Effector memory CD4-positive, alpha-beta T cell (primary cell): ENCODE measurements around the gene SLC9B1.
"Not testable (repeated sequence)": the region's sequence is repeated elsewhere in the genome, so short reads cannot be mapped to it uniquely, and the experiment has no call there.

Experiments
- DNase-seq, 3 donors: peaks; one replicate each; pipeline ENCODE4 v3.0.0-alpha.2; 2020
- H3K27ac ChIP-seq: 2 replicates; pipeline ENCODE4 v1.7.0; 2013; ENCODE audit warnings: mild to moderate bottlenecking, low read length, moderate library complexity; ENCODE audit not compliant: insufficient read depth, poor library complexity, severe bottlenecking
- H3K27me3 ChIP-seq: replicated peaks from 2 replicates; pipeline ENCODE4 v1.7.0; 2013; ENCODE audit warnings: mild to moderate bottlenecking, low read length; ENCODE audit not compliant: insufficient read depth, control insufficient read depth, poor library complexity, severe bottlenecking
- H3K36me3 ChIP-seq: 2 replicates; pipeline ENCODE4 v1.7.0; 2013; ENCODE audit warnings: mild to moderate bottlenecking, low read length, moderate library complexity; ENCODE audit not compliant: control insufficient read depth, insufficient read depth
- H3K4me1 ChIP-seq: 2 replicates; pipeline ENCODE4 v1.7.0; 2013; ENCODE audit warnings: low read length, mild to moderate bottlenecking; ENCODE audit not compliant: control insufficient read depth, insufficient read depth, poor library complexity, severe bottlenecking
- H3K4me3 ChIP-seq: 2 replicates; pipeline ENCODE4 v1.7.0; 2013; ENCODE audit warnings: low read length, low read depth, mild to moderate bottlenecking; ENCODE audit not compliant: insufficient read depth, poor library complexity, severe bottlenecking
- H3K9me3 ChIP-seq: 2 replicates; pipeline ENCODE4 v1.7.0; 2013; ENCODE audit warnings: mild to moderate bottlenecking, low read length, moderate library complexity; ENCODE audit not compliant: control insufficient read depth

Gene SLC9B1

GRCh38 chr4:102959496-102959895 lies 60.0 kb downstream of the SLC9B1 start:
- DNase-seq: no peak
- no peaks in the 10 kb centered on the region for H3K4me1 ChIP-seq
- H3K27ac ChIP-seq: no peak overlapping the region
- H3K36me3 ChIP-seq: no peaks in the 10 kb centered on the region
- H3K4me3 ChIP-seq: no peak overlapping the region
- H3K9me3 ChIP-seq: no peaks in the 10 kb centered on the region
- no peaks in the 10 kb centered on the region for H3K27me3 ChIP-seq

- Histone ChIP-seq H3K4me1 (no peaks in the 10 kb centered on the region), H3K27ac (no peak overlapping the region), H3K9me3 (no peaks in the 10 kb centered on the region), H3K4me3 (no peak overlapping the region), H3K36me3 (no peaks in the 10 kb centered on the region), H3K27me3 (no peaks in the 10 kb centered on the region)
- DNase-seq: no peak
These were observed 74.4 kb downstream of the SLC9B1 start for GRCh38 chr4:102945066-102945465.

GRCh38 chr4:102938063-102938462 lies 81.4 kb downstream of the SLC9B1 start:
- H3K4me1 ChIP-seq, H3K9me3 ChIP-seq, H3K27me3 ChIP-seq, H3K36me3 ChIP-seq, H3K4me3 ChIP-seq, DNase-seq, H3K27ac ChIP-seq: not testable (repeated sequence)

- no peak for DNase-seq
- H3K27ac ChIP-seq: no peak overlapping the region
- no peaks in the 10 kb centered on the region for H3K36me3 ChIP-seq
- no peak overlapping the region for H3K4me3 ChIP-seq
- no peaks in the 10 kb centered on the region for H3K9me3 ChIP-seq
- no peaks in the 10 kb centered on the region for H3K27me3 ChIP-seq
- H3K4me1 ChIP-seq: no peaks in the 10 kb centered on the region
These were observed 83.8 kb downstream of the SLC9B1 start for GRCh38 chr4:102935716-102936115.

- H3K9me3 ChIP-seq, H3K27ac ChIP-seq, H3K36me3 ChIP-seq, H3K27me3 ChIP-seq, H3K4me3 ChIP-seq, DNase-seq, H3K4me1 ChIP-seq: not testable (repeated sequence)
These were observed 99.8 kb downstream of the SLC9B1 start for GRCh38 chr4:102919697-102920096.

GRCh38 chr4:102918859-102919258 lies 100.6 kb downstream of the SLC9B1 start:
- Histone ChIP-seq H3K9me3 (no peaks in the 10 kb centered on the region), H3K36me3 (no peaks in the 10 kb centered on the region), H3K4me3 (no peak overlapping the region), H3K27ac (no peak overlapping the region), H3K4me1 (no peaks in the 10 kb centered on the region), H3K27me3 (no peaks in the 10 kb centered on the region)
- DNase-seq: no peak

GRCh38 chr4:102901804-102902203 lies 117.7 kb downstream of the SLC9B1 start:
- H3K27me3 ChIP-seq: no peaks in the 10 kb centered on the region
- H3K36me3 ChIP-seq: no peaks in the 10 kb centered on the region
- DNase-seq: no peak
- no peak overlapping the region for H3K27ac ChIP-seq
- H3K4me3 ChIP-seq: no peak overlapping the region
- H3K4me1 ChIP-seq: no peaks in the 10 kb centered on the region
- no peaks in the 10 kb centered on the region for H3K9me3 ChIP-seq

- not testable (repeated sequence) for H3K36me3 ChIP-seq, H3K4me3 ChIP-seq, H3K27me3 ChIP-seq
These were observed 121.9 kb downstream of the SLC9B1 start for GRCh38 chr4:102897610-102898009.

GRCh38 chr4:102896547-102896946 lies 123.0 kb downstream of the SLC9B1 start:
- H3K36me3 ChIP-seq, H3K4me3 ChIP-seq, H3K27ac ChIP-seq, H3K4me1 ChIP-seq, H3K9me3 ChIP-seq, H3K27me3 ChIP-seq, DNase-seq: not testable (repeated sequence)

More at GRCh38 chr4:102897610-102898009, 121.9 kb downstream of the SLC9B1 start:
- not testable (repeated sequence) for H3K4me1 ChIP-seq, DNase-seq, H3K9me3 ChIP-seq, H3K27ac ChIP-seq

GRCh38 chr4:102889866-102890265 lies 129.6 kb downstream of the SLC9B1 start:
- H3K4me1 ChIP-seq, DNase-seq: not testable (repeated sequence)

GRCh38 chr4:102888570-102888969 lies 130.9 kb downstream of the SLC9B1 start:
- not testable (repeated sequence) for H3K4me3 ChIP-seq, H3K27ac ChIP-seq, DNase-seq, H3K4me1 ChIP-seq, H3K9me3 ChIP-seq, H3K27me3 ChIP-seq, H3K36me3 ChIP-seq

More at GRCh38 chr4:102889866-102890265, 129.6 kb downstream of the SLC9B1 start:
- H3K27me3 ChIP-seq, H3K27ac ChIP-seq, H3K9me3 ChIP-seq, H3K36me3 ChIP-seq, H3K4me3 ChIP-seq: not testable (repeated sequence)
